Stimulated activated CD4-positive, alpha-beta T cell treated with anti-CD3 and anti-CD28 coated beads, Interleukin-12 subunit alpha, Interleukin-12 subunit beta, amount 100 ng/mL, for 24 hours (primary cell): ENCODE measurements around the gene RAB1A.

ENCODE experiments used
- DNase-seq, 2 experiments: peaks; one replicate each; pipeline ENCODE4 v3.0.0-alpha.2; 2020; ENCODE audit warnings: low read depth in 2 of 2

The RAB1A gene

GRCh38 chr2:65093211-65093610 is 36.7 kb downstream of the RAB1A start:
- DNase-seq: no peak

DNA sequence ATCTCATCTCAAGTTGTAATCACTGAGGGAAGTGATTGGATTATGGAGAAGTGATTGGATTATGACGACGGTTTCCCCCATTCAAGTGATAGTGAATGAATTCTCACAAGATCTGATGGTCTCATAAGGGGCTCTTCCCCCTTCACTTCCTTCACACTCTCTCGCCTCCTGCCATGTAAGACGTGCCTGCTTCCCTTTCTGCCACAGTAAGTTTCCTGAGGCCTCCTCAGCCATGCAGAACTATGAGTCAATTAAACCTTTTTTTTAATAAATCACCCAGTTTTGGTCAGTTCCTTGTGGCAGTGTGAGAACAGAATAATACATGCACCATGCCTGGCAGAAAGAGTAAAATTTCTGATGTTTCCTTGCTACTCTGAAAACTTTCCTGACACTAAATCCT is 37.1 kb downstream of the RAB1A start:
- DNase-seq: no peak

DNA sequence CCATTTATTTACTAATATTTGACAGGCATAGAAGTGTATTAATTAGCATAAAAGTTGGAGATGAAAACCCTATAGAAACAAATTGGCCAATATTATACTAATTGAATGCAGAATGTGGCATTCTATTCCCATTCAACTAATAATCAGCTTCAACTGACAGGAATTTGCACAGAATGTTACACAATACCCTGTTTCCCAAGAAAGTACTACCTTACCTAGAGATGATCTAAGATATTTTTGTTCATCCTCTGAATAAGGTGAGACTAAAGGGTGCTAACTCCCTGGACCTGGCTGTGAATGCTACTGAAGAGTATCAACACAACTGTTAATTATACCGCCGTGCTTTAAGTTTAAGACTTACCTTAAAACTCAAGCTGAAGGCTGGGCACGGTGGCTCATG is 44.8 kb downstream of the RAB1A start:
- no peak for DNase-seq

DNA sequence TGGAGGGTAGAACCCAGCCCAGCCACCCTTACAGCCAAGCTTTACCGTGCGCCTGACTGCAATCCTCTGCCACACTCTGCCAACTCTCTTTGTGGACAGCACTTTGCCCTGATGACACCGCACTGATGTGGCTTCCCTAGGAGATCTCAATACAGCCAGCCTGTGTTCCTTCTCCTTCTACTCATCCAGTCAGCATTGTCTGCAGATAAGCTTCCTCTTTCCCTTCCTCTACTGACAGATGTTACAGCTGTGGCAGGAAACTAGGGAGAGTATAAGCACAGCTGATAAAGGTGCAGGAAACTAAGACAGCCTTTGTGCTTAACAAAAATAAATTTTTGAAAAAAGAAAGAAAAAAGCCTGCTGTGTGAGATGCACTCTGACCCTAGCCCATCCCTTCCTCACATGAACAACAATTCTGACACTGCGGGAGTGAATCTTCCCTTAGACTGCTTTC is 48.6 kb downstream of the RAB1A start:
- no peak for DNase-seq

- DNase-seq: no peak
Observed at GRCh38 chr2:65079017-65079416, 50.9 kb downstream of the RAB1A start.

DNA sequence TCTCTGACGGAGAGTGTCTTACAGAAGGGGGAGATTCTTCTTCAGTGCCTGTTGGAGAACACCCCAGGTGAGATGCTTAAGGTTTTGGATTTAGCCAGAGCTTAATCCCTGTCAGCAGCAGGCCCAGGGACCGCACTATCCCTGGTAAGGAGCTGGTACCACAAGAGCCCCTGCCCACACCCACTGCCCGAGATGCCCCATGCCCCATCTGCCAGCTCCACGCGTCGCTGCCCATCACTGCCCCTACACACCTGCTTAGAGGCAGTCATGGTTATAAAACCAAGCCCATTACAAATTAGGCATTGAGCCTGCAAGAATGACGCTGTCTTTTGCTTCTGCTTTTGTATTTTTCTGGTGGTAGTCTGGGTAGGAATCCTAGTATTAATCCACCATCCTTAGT is 52.0 kb downstream of the RAB1A start:
- no peak for DNase-seq

DNA sequence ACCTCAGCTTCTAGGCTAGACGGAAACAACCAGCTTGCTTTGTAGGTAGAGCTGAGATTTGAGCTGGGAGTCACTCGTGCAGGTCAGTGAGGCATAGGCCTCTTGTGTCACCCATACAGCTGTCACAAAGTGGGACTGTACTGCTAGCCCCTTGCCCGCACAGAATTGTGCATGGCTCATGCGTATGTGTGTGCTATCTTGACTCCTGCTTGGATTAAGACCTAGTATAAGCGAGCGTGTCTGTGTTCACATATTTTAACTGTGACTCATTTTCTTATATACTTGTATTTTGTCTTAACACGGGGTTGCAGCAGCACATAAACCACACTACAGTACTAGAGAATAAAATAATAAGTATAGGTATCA is 53.6 kb downstream of the RAB1A start:
- DNase-seq: no peak

DNA sequence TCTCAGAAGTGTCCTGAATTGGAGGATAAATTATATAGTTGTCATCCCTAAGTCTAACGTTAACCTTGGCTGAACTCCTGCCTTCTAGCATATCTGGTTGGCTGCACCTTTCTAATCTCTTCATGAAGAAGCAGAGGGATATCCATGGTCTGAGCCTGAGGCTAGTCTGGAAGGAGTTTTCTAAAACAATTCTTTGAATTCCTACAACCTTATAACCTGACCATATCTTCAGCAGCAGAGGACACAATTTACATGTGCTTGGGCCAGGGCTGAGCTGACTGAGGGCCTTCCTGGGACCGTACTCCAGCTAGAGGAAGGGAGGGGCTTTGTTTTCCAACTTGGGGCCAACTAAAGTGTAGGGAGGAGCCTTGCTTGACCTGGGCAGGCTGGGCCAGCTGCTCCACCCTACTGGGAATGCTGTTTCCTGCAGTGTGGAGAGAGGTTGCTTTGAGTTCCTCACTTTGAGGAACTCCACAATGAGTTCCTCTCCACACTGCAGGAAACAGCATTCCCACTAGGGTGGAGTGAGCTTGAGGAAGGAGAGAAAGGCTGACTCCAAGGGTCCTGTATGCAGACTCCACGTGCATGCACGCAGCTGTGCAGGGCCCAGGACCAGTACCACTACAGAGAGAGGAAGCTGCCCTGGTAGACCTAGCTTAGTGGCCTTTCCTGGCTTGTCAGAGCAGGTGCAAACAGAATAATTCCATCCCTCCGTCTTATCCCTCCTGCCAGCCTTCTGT is 54.1 kb downstream of the RAB1A start:
- DNase-seq: no peak

DNA sequence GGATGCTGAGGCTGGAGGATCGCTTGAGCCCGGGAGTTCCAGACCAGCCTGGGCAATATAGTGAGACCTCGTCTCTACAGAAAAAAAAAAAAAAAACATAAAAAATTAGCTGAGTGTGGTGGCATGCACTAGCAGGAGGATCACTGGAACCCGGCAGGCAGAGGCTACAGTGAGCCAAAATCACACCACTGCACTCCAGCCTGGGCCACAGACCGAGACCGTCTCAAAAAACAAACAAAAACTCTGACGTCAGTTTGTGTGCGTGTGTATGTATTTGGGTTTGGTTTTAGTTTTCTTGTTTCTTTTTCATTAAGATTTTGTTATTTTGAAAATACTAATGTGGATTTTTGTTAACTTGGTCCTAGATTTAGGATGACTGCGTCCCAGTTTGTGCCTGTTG is 54.7 kb downstream of the RAB1A start:
- no peak for DNase-seq

DNA sequence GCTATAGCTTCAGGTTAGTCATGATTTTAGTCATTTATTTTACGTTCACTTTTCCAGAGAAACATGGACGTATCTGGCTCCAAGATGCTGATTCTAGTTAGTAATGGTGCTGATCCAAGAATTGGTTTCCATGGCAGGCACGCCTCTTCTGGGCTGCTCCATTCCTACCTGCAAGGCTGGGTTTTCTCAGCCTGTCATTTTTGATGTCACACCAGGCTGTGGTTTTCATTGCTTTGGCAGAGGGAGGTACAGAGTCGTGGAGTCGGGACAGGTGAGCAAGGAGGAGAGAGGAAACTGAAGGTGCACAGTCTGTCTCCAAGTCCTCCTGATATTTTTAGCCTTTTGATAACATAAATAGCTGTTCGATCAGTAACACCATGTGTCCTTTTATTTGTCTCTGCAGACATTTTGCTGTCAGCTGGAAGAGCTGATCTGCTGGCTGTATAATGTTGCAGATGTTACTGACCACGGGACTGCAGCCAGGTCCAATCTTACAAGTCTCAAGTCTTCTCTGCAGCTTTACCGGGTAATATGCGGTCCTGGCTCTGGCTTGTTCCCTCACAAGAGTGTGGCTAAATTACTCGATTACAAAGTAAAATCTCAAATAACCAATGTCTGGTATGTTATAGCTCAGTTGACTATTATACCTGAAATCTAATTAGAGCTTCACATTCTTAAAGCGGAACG is 55.9 kb downstream of the RAB1A start:
- DNase-seq: no peak

DNA sequence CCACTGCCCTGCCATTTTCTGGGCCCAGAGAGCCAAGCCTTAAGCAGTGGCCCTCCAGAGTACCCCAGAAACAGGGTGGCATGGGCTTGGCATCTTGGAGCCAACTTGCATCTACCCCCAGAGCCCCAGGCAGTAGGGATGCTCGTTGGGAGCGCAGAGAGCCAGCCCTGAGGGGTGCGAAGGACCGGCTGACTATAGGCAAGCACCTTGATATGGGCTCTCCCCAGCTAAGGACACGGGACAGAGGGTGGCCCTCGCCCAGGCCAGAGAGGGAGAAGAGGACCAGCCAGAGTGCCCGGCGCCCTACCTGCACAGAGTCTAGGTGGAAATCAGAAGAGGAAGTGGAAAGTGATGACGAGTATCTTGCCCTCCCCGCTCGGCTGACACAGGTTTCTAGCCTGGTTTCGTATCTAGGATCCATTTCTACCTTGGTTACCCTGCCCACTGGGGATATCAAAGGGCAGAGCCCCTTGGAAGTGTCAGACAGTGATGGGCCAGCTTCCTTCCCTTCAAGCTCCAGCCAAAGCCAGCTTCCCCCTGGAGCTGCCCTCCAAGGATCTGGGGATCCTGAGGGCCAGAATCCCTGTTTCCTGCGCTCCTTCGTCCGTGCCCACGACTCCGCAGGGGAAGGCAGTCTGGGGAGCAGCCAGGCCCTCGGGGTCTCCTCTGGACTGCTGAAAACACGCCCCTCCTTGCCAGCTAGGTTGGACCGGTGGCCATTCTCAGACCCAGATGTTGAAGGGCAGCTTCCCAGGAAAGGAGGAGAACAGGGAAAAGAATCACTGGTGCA is 57.5 kb downstream of the RAB1A start:
- DNase-seq: no peak

DNA sequence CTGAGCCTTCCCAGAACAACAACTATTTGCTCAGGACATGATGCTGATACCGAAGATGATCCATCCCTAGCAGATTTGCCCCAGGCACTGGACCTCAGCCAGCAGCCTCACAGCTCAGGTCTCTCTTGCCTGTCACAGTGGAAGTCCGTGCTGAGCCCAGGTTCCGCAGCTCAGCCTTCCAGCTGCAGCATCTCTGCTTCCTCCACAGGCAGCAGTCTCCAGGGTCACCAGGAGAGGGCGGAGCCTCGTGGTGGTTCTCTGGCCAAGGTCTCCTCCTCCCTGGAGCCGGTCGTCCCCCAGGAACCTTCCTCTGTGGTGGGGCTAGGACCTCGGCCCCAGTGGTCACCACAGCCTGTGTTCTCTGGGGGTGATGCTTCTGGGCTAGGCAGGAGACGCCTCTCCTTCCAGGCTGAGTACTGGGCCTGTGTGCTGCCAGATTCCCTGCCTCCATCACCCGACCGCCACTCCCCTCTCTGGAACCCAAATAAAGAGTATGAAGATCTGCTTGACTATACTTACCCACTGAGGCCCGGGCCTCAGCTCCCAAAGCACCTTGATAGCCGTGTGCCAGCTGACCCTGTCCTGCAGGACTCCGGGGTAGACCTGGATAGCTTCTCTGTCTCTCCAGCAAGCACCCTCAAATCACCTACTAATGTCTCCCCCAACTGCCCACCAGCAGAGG is 58.3 kb downstream of the RAB1A start:
- DNase-seq: no peak

GRCh38 chr2:65070856-65071255 is 59.0 kb downstream of the RAB1A start:
- no peak for DNase-seq

DNA sequence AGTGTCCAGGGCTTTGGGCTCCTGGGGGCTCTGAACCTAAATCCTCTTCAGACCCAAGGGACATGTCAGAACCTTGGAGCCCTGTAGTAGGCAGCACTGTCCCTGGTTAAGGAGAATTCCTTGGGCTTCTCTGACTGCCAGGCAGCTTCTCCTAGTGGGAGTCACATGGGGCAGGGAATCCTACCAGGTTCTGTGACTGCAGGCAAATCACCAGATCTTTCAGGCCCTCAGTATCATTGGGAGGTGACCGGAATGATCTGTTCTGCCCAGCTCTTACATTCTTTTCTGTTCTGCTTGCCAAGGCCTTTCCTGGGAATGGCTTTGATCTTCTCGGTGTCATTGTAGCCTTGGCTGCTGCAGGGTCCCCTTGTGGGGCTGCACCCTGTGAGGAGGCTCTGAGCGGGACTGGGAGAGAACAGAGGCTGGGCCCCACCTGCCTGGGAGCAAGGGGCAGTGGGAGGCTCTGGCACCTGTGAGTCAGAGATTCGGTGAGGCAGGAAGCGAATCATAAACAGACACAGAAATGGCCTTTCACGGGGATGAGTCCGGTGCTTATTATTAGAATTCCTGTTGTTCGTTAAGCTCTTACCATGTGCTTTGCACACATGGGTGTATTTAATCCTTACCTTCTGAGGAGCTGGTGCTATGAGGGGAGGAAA is 59.6 kb downstream of the RAB1A start:
- DNase-seq: no peak

DNA sequence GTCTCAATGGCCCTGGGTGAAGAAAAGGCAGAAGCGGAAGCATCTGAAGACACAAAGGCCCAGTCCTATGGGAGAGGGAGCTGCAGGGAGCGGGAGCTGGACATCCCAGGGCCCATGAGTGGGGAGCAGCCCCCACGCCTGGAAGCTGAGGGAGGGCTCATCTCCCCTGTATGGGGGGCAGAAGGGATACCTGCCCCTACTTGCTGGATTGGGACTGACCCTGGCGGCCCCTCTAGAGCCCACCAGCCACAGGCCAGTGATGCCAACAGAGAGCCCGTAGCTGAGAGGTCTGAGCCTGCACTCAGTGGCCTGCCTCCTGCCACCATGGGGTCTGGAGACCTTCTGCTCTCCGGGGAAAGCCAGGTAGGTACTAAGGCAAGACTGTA is 60.5 kb downstream of the RAB1A start:
- DNase-seq: no peak

DNA sequence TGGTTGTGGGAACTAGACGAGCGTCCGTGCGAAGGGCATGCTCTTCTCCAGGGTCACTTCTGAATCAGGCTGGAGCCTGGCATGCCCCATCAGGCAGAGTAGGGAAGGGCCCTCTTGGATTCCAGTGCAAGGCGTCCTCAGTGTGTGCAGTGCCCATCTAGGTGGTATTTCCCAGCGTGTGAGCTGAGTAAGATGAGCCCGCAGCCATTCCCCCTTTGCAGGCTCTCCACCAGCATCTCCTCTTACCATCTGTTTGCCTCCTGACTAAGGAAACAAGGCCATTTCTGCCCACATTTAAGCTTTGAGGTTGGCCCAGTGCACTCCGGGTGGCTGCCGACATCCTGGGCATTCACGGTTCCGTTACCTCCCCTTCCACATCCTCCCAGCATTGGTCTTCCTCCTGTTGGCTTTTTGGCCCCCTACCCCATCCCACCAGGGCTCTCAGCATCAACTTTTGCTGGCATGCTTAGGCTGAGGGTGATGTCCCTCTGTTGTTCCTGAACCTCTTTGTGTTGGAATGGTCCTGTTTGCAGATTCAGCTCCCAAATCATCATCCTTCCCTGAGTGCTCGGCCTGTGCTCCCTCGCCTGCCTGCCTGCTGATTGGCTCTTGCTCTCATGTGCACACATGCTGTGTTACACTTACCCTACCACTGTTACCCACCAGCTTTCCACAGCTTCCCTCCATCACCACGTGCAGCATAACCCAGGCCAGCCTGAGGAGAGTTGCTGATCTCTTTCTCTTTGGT is 61.9 kb downstream of the RAB1A start:
- no peak for DNase-seq

DNA sequence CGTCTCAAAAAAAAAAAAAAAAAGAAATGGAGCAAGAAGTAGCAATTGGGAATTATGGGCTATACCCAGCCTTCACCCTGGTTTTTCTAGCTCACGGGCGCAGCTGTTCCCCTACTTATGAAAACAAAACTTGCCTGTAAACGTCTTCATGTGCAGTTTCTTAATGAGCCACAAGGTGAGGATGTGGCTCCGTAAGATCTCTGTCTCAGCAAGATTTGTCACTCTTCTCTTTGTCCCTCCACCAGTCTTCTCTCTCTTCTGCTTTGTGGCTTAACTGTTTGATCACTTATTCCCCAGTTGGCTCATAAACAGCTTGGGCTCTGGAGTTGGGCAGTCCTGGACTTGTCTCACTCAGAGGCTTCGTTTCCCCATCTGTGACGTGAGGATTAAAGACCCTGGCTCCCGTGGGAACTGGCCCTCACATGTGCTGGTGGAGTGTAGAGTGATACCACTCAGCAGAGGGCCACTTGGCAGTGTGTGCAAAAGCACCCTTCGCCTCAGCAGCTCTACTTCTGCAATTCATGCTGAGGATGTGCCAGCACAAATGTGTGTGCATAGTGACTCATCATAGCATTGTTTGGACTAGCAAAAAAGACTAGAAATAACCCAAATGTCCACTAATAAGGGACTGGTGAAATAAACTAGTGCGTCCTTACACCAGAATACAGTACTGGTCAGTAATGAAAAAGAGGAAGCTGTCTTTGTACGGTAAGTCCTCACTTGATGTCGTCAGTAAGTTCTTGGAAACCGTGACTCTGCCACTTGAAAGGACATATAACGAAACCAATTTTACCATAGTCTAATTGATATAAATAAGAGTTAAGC is 65.0 kb downstream of the RAB1A start:
- DNase-seq: no peak

DNA sequence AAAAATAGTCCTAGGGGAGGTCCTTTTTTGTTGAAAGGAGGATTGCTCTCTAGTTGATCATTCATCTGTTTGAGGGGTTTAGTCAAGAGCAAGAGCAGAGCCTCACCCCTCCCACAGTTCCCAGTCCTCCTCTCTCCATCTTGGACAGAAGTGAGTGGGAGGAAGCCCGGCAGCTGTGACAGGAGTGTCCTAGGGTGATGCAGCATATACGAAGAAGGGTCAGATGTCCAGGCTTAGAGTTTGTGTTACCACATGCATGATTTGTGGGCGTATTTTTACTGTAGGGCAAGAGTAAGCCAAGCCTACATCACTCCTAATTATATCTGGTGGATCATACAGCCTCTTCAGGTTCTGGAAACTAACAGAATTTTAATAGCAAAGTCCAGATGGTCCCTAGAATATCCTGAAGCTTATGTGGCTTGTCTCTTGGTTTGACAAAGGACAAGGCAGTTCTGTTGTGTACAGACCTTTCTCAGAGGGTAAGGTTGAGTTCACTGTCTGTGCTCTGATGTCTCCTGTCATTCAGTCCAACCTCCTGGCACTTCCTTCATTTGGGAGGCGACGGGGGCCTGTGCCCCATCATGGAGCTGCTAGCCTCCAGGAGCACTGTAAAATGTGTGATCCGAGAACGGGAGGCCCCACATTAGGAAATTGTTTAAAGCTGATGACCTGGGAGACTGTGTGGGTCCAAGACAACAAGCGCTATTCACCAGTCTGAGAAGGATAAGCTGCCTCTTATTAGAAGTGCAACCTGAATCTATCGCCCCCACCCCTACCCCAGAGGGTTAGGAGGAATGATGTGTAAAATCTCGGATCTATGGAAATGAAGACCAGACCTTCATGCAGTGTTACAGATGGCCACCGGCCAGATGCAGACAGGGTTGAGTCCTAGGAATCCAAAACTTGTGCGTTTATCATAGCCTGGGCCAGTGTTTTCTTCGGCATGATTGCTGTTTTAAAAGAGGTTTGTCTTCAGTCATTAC is 66.8 kb downstream of the RAB1A start:
- DNase-seq: no peak

GRCh38 chr2:65061910-65062339 is 68.0 kb downstream of the RAB1A start:
- DNase-seq: no peak
